Measurements from ENCODE around the gene SF3A1.

Gene SF3A1

GRCh38 chr22:30299322-30299721, 57.4 kb downstream of the SF3A1 start:
- no peak for DNase-seq

GRCh38 chr22:30297991-30298701, 58.5 kb downstream of the SF3A1 start:
- no peak for DNase-seq

GRCh38 chr22:30297276-30297990, 59.3 kb downstream of the SF3A1 start:
- no peak for DNase-seq

- no peak for DNase-seq
These were observed 59.9 kb downstream of the SF3A1 start for GRCh38 chr22:30296833-30297232.

- no peak for DNase-seq
These were observed 60.4 kb downstream of the SF3A1 start for GRCh38 chr22:30296324-30296723.

- no peak for DNase-seq
These were observed 61.1 kb downstream of the SF3A1 start for GRCh38 chr22:30295576-30295975.

GRCh38 chr22:30294830-30295229, 61.9 kb downstream of the SF3A1 start:
- DNase-seq = no peak

GRCh38 chr22:30294066-30294465, 62.6 kb downstream of the SF3A1 start:
- no peak for DNase-seq

- DNase-seq = no peak
These were observed 63.7 kb downstream of the SF3A1 start for GRCh38 chr22:30293026-30293425.

GRCh38 chr22:30292069-30292970, 64.4 kb downstream of the SF3A1 start:
- no peak for DNase-seq

- no peak for DNase-seq
These were observed 65.4 kb downstream of the SF3A1 start for GRCh38 chr22:30291058-30291892.

GRCh38 chr22:30290342-30291057, 66.2 kb downstream of the SF3A1 start:
- no peak for DNase-seq

GRCh38 chr22:30289980-30290313, 66.7 kb downstream of the SF3A1 start:
- DNase-seq = no peak

GRCh38 chr22:30289141-30289979, 67.3 kb downstream of the SF3A1 start, which contains the start of gene CASTOR1:
TSS of gene CASTOR1 (minus strand) at chr22:30289505. CDS start at chr22:30289497, 8 bp downstream.
- no peak for DNase-seq

- DNase-seq = no peak
These were observed 68.1 kb downstream of the SF3A1 start for GRCh38 chr22:30288419-30289140.

GRCh38 chr22:30287648-30288418, 68.9 kb downstream of the SF3A1 start:
- no peak for DNase-seq

- DNase-seq = no peak
These were observed 69.7 kb downstream of the SF3A1 start for GRCh38 chr22:30286813-30287647.

- no peak for DNase-seq
These were observed 70.4 kb downstream of the SF3A1 start for GRCh38 chr22:30286331-30286730.

GRCh38 chr22:30285846-30286200, 70.9 kb downstream of the SF3A1 start:
- no peak for DNase-seq

Measured in SIG-M5 (cell line).